Motor neuron (in vitro differentiated cells): ENCODE results near the gene PHF13. TPM values are rescaled to one million over a fixed set of nuclear protein-coding genes. Genes with fewer than 3 reads are reported as not detected.

ENCODE experiments used
- ATAC-seq, 8 experiments: fragments of 200-7000 bp; cut with Tn5 transposase; replicated peaks in 6 of 8; 2 replicates each; pipeline ENCODE4 v1.8.0; 2021; ENCODE audit warnings: mild to moderate bottlenecking in 8 of 8, moderate library complexity in 8 of 8
- H3K27ac ChIP-seq, 2 donors: fragments of 250-450 bp; sonication (Bioruptor Pico); 2 replicates each; pipeline ENCODE4 v1.9.0; 2021; ENCODE audit warnings: antibody characterized with exemption in 2 of 2, mild to moderate bottlenecking in 2 of 2, moderate library complexity in 1 of 2
- H3K4me1 ChIP-seq, 2 donors: fragments of 250-450 bp; sonication (Bioruptor Pico); replicated peaks in 1 of 2; 2 replicates each; pipeline ENCODE4 v1.6.1; 2021; ENCODE audit warnings: antibody characterized with exemption in 2 of 2, mild to moderate bottlenecking in 2 of 2, moderate library complexity in 1 of 2
- H3K4me3 ChIP-seq, 5 donors: fragments of 250-450 bp; sonication (Bioruptor Pico); 2 replicates each; pipeline ENCODE4 v1.9.0; 2021; ENCODE audit warnings: antibody characterized with exemption in 5 of 5, mild to moderate bottlenecking in 5 of 5, moderate library complexity in 4 of 5
- WGBS, 10 experiments: fragments of 450-650 bp; shearing (Covaris generic); methylation state at CpG; one replicate each; pipeline ENCODE4 v1.0.0; 2022; 5-methylcytosine and 5-hydroxymethylcytosine counted together
- in situ Hi-C, 9 experiments: fragments of 400-800 bp; cut with MboI; loops; one replicate each; pipeline ENCODE4 v1.15.0; 2021; ENCODE audit warnings: low sequenced_read_pairs in 9 of 9, low pct_unique_long_range_greater_than_20kb in 2 of 9; ENCODE audit not compliant: unreplicated experiment in 9 of 9
- total RNA-seq, 8 experiments: library from RNA; unstranded; fragments of 300-600 nt; gene quantifications; 2 replicates each; pipeline versions ENCODE4 v1.2.3 to v1.2.4, GENCODE V29; 2022

The PHF13 gene
- total RNA-seq = 10 to 100 TPM in 4 of 8 experiments, 1 to 10 TPM in 4; 7.3 to 17.1 (median 10.1) TPM

DNA sequence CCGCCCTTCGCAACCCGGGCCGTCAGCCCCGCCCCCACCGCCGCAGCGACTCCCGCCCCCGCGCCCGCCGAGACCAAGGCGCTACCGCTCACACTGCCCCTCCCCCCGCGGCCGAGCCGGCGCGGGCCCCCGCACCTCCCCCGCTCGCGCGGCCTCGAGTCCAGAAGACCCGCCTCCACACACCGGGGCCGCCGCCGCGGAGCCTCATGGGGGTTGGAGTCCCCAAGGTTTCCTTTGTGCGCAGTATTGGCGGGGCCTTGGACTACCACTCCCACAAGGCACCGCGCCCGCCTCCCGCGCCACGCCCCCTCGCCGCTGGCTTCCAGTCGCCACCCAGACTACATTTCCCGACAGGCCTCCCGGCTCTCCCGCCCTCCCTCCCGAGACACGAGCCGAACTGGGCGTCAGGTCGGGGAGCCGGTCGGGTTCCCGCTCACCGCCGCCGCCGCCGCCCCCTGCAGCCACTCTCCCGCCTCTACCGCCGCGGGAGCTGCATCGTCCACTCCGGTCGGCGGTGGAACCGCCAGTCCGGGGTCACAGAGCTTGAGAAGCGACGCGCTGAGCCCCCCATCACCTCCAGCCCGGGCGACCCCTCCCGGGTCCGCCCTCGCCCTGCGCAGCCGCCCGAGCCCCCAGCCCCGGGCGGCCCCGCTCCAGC is at the start of gene PHF13:
Gene PHF13 (plus strand): TSS at position 371 of the 658 bp plus-strand sequence. CDS start 336 bp downstream, outside the sequence.
- H3K27ac ChIP-seq = peak within 1 kb of the TSS; percentile 80 to 83
- peak within 1 kb of the TSS; percentile 64 to 90 (median 79) for H3K4me3 ChIP-seq
- peaks cover 4 to 5% of the 10 kb centered on the region in 2 donors for H3K4me1 ChIP-seq
- WGBS, 10 experiments = no CpG with 5 or more reads among the region's 84 CpGs
- in situ Hi-C loops = no loop called here
- peak; percentile 87 to 95 (median 94) for ATAC-seq

DNA sequence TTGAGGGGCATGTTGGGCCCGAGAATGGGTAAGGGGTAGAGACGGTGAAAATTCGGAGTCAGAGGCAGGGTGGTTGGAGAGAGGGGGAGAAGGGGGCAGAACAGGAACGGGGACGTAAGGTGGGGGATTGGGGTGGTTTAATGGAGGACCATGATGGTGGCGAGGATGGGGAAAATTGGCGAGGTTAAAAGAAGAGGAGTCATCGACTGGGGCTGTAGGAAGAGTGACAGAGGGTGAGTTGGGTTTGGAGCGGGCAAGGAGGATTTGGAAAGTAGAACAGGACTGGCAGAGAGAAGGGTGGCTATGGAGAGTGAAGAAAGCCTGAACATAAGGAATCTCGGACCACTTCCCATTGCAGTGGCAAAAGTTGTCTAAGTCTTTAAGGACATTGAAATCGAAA is 44.5 kb upstream of the PHF13 start:
- H3K4me3 ChIP-seq = no peak overlapping the region
- no peaks in the 10 kb centered on the region for H3K4me1 ChIP-seq
- in situ Hi-C loops = no loop called here
- 58 to 100% (median 84%) methylated on average over 1 to 10 of the region's 11 CpGs; no CpG with 5 or more reads in 2 of the 10 experiments for whole genome bisulfite sequencing, 10 experiments
- H3K27ac ChIP-seq = peak overlapping the region in 1 of 2 donors; percentile 17
- no peak for ATAC-seq

DNA sequence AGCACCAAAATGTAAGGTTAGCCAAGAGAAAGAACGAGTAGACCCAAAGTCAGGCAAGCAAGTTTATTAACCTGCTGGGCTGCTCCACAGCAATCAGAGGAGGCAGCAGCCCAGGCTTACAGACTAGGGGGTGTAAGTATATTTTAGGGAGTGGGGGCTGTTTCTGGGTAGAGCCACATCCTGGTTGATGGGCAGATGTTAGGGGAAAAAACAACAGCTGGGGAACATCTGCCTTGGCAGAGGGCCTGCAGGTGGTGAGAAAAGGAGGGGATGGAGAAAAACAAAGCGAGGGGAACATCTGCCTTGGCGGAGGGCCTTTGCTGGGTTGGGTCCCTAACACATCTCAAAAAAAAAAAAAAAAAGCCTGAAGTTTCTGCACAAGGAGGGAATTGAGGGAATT is 43.4 kb upstream of the PHF13 start:
- no peak for ATAC-seq
- in situ Hi-C loops = no loop called here
- H3K4me1 ChIP-seq = no peaks in the 10 kb centered on the region
- no peak overlapping the region for H3K4me3 ChIP-seq
- H3K27ac ChIP-seq = no peak overlapping the region
- WGBS, 10 experiments = 0 to 100% (median 66%) methylated on average over 1 to 3 of the region's 3 CpGs; no CpG with 5 or more reads in 3 of the 10 experiments

DNA sequence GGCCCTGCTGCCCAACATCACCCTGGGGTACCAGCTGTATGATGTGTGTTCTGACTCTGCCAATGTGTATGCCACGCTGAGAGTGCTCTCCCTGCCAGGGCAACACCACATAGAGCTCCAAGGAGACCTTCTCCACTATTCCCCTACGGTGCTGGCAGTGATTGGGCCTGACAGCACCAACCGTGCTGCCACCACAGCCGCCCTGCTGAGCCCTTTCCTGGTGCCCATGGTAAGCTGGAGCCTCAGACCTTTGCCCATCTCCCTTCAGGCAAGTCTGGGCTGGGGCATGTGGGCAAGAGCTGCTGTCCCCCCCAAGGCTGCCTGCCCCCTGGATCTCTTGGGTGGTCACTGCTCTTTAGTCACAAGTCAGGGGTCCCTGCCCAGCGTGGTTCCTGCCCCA is 42.5 kb upstream of the PHF13 start:
- in situ Hi-C loops = no loop called here
- no peak for ATAC-seq
- Histone ChIP-seq H3K4me3 (no peak overlapping the region), H3K4me1 (no peaks in the 10 kb centered on the region), H3K27ac (no peak overlapping the region)
- 33 to 64% (median 47%) methylated on average over 1 to 4 of the region's 5 CpGs; no CpG with 5 or more reads in 6 of the 10 experiments for WGBS, 10 experiments

DNA sequence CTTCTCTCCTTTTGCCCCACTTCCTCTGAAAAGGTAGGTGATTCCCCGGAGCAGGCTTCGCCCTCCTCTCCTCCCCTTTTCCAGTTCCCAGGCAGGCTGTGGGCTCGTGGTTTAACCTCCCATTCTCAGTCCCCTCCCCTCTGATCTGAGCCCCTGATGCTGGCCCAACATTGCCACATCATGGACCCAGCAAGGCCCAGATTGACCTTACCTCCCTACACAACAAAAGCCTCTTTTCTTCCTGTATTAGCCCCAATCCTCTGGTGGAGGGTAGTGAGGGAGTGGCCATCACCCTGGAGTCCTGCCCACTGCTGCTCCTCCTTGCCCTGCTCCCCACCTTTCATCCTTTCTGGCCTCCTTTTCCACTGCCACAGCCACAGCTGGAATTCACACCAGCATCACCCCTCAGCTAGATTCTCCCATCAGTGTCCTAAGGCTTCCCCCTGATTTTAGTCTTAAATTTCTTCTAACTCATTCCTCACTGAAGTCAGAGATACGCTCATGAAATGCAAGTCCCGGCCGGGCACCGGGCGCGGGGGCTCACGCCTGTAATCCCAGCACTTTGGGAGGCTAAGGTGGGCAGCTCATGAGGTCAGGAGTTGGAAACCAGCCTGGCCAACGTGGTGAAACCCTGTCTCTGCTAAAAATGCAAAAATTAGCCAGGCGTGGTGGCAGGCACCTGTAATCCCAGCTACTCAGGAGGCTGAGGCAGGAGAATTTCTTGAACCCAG is 40.7 kb upstream of the PHF13 start:
- no peaks in the 10 kb centered on the region for H3K4me1 ChIP-seq
- no peak overlapping the region for H3K4me3 ChIP-seq
- no peak overlapping the region for H3K27ac ChIP-seq
- WGBS, 10 experiments = 20 to 100% (median 58%) methylated on average over 1 to 11 of the region's 12 CpGs; no CpG with 5 or more reads in 3 of the 10 experiments
- in situ Hi-C loops = no loop called here
- ATAC-seq = no peak

DNA sequence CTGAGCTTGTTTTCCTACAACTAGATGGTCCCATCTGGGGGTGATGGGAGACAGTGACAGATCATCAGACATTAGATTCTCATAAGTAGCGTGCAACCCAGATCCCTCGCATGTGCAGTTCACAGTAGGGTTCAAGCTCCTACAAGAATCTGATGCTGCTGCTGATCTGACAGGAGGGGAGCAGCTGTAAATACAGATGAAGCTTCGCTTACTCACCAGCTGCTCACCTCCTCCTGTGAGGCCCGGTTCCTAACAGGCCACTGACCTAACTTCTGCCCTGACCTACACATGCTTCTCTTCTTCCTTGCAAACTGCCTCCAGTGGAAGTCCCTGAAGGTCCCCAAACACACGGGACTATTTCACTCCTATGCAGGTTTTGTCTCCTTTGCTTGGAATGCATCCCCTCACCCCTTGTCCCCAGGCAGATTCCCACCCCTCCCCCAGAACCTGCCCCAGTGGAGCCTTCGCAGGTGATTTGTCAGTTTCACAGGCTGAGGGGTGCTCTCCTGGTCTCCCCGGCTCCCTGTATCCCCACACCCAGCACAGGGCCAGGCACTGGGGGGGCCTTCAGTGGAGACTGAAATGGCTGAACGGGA is 39.4 kb upstream of the PHF13 start:
- H3K4me3 ChIP-seq = no peak overlapping the region
- H3K4me1 ChIP-seq = peaks cover 5 to 6% of the 10 kb centered on the region in 2 donors
- 53 to 92% (median 78%) methylated on average over 1 to 5 of the region's 8 CpGs; no CpG with 5 or more reads in 4 of the 10 experiments for WGBS, 10 experiments
- no peak overlapping the region for H3K27ac ChIP-seq
- no peak for ATAC-seq
- in situ Hi-C loops = no loop called here

DNA sequence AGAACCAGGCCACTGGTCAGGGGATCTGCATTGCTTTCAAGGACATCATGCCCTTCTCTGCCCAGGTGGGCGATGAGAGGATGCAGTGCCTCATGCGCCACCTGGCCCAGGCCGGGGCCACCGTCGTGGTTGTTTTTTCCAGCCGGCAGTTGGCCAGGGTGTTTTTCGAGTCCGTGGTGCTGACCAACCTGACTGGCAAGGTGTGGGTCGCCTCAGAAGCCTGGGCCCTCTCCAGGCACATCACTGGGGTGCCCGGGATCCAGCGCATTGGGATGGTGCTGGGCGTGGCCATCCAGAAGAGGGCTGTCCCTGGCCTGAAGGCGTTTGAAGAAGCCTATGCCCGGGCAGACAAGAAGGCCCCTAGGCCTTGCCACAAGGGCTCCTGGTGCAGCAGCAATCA is 38.7 kb upstream of the PHF13 start:
- H3K4me3 ChIP-seq = no peak overlapping the region
- H3K4me1 ChIP-seq = peaks cover 8 to 10% of the 10 kb centered on the region in 2 donors
- 28 to 94% (median 76%) methylated on average over 2 to 13 of the region's 14 CpGs; no CpG with 5 or more reads in 5 of the 10 experiments for WGBS, 10 experiments
- no peak for ATAC-seq
- H3K27ac ChIP-seq = no peak overlapping the region
- in situ Hi-C loops = no loop called here

DNA sequence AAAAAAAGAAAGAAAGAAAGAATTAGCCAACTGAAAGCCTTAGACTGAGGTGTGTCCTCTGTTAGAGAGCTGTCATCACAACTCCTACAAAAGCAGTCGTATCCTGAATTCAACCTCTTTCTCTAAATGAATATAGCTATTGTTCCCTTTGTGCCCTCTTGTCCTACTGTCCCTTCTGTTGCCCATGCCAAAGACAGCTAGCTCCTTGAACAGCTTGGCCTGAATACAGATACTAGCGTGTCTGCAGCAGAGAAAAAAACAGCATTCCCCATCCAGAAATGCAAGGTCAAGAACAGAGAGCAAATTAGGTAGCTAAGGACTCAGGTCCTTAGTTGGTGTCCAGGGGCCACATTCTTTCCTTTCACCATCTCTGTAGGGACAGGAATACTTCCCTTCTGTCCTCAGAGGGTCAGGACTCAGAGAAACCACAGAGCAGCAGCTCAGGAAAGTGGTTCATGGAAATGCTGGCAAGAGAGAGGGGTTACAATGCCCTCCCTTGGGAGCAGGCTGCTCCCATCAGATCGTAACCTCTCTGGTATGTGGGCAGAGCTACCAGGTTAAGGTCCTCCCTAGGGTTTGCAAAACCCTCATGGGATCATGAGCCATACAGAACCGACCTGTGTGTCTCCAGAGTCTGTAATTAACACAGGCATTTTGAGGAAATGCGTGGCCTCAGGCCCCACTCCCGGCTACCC is 35.6 kb upstream of the PHF13 start:
- in situ Hi-C loops = no loop called here
- Histone ChIP-seq H3K4me1 (peaks cover 22 to 23% of the 10 kb centered on the region in 2 donors), H3K27ac (no peak overlapping the region), H3K4me3 (no peak overlapping the region)
- ATAC-seq = no peak
- 33 to 100% (median 80%) methylated on average over 1 to 6 of the region's 6 CpGs for WGBS, 10 experiments

DNA sequence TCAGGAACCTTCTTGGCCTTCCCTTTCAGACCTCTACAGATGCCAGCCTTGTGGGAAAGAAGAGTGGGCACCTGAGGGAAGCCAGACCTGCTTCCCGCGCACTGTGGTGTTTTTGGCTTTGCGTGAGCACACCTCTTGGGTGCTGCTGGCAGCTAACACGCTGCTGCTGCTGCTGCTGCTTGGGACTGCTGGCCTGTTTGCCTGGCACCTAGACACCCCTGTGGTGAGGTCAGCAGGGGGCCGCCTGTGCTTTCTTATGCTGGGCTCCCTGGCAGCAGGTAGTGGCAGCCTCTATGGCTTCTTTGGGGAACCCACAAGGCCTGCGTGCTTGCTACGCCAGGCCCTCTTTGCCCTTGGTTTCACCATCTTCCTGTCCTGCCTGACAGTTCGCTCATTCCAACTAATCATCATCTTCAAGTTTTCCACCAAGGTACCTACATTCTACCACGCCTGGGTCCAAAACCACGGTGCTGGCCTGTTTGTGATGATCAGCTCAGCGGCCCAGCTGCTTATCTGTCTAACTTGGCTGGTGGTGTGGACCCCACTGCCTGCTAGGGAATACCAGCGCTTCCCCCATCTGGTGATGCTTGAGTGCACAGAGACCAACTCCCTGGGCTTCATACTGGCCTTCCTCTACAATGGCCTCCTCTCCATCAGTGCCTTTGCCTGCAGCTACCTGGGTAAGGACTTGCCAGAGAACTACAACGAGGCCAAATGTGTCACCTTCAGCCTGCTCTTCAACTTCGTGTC is 34.7 kb upstream of the PHF13 start:
- ATAC-seq = no peak
- 72 to 100% (median 93%) methylated on average over 1 to 8 of the region's 14 CpGs; no CpG with 5 or more reads in 1 of the 10 experiments for WGBS, 10 experiments
- Histone ChIP-seq H3K27ac (peak overlapping the region; percentile 86), H3K4me1 (peaks cover 22 to 23% of the 10 kb centered on the region in 2 donors), H3K4me3 (peak overlapping the region; percentile 62 to 91 (median 83))
- in situ Hi-C loops = no loop called here

DNA sequence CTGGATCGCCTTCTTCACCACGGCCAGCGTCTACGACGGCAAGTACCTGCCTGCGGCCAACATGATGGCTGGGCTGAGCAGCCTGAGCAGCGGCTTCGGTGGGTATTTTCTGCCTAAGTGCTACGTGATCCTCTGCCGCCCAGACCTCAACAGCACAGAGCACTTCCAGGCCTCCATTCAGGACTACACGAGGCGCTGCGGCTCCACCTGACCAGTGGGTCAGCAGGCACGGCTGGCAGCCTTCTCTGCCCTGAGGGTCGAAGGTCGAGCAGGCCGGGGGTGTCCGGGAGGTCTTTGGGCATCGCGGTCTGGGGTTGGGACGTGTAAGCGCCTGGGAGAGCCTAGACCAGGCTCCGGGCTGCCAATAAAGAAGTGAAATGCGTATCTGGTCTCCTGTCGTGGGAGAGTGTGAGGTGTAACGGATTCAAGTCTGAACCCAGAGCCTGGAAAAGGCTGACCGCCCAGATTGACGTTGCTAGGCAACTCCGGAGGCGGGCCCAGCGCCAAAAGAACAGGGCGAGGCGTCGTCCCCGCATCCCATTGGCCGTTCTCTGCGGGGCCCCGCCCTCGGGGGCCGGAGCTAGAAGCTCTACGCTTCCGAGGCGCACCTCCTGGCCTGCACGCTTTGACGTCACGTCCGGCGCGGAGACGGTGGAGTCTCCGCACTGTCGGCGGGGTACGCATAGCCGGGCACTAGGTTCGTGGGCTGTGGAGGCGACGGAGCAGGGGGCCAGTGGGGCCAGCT is 34.0 kb upstream of the PHF13 start, which contains the start of gene ZBTB48:
Gene ZBTB48 (plus strand): TSS at position 621 of the 745 bp plus-strand sequence. CDS start 616 bp downstream, outside the sequence.
- 0 to 100% (median 21%) methylated on average over 1 to 38 of the region's 58 CpGs; no CpG with 5 or more reads in 4 of the 10 experiments for WGBS, 10 experiments
- ATAC-seq = peak; percentile 93 to 98 (median 96)

DNA sequence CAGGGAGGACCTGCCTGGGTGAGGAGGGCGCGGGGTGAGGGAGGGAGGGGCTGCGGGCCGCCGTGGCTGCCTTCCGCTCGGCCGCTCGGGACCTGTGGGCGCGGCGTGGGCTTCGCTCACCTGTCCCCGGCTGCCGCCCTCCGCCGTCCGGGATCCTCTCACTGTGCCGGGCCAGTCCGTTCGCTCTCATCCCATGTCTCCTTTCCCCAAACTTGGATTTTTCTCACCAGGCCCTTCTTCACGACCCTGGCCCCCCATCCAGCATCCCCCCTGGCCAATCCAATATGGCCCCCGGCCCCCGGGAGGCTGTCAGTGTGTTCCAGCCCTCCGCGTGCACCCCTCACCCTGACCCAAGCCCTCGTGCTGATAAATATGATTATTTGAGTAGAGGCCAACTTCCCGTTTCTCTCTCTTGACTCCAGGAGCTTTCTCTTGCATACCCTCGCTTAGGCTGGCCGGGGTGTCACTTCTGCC is 33.4 kb upstream of the PHF13 start:
- in situ Hi-C loops = no loop called here
- Histone ChIP-seq H3K27ac (peak overlapping the region; percentile 62 to 81), H3K4me1 (peaks cover 22 to 23% of the 10 kb centered on the region in 2 donors), H3K4me3 (peak overlapping the region; percentile 62 to 91 (median 83))
- peak in 3 of 8 experiments; percentile 39 to 54 (median 42) for ATAC-seq
- whole genome bisulfite sequencing, 10 experiments = 0% methylated on average over 2 of the region's 30 CpGs; no CpG with 5 or more reads in 9 of the 10 experiments

More for the DNA sequence above, 34.0 kb upstream of the PHF13 start, which contains the start of gene ZBTB48:
- Histone ChIP-seq H3K27ac (peak within 1 kb of the TSS; percentile 86), H3K4me1 (peaks cover 22 to 23% of the 10 kb centered on the region in 2 donors), H3K4me3 (peak within 1 kb of the TSS; percentile 62 to 91 (median 83))
- in situ Hi-C loops = no loop called here
